Smooth muscle cell (in vitro differentiated cells): ENCODE measurements around the gene KCNQ2. TPM values are rescaled to one million over a fixed set of nuclear protein-coding genes. Genes with fewer than 3 reads are reported as not detected.

ENCODE experiments used
- DNase-seq: peaks from one replicate; lab custom pipeline; 2025; ENCODE audit not compliant: unreplicated experiment; lab: John Stamatoyannopoulos, UW
- H2AFZ ChIP-seq: fragments of 200-600 bp; sonication (generic); 2 replicates; pipeline ENCODE4 v1.6.0; 2016; ENCODE audit warnings: antibody characterized with exemption, low read depth, mild to moderate bottlenecking
- H3F3A ChIP-seq: fragments of 200-600 bp; sonication (generic); 2 replicates; pipeline ENCODE4 v1.6.0; 2017; ENCODE audit warnings: antibody characterized with exemption, low read depth
- H3K27ac ChIP-seq: fragments of 200-600 bp; sonication (generic); 2 replicates; pipeline ENCODE4 v1.5.1; 2016; ENCODE audit warnings: low read depth, mild to moderate bottlenecking
- H3K27me3 ChIP-seq: fragments of 200-600 bp; sonication (generic); 2 replicates; pipeline ENCODE4 v1.6.1; 2016; ENCODE audit warnings: low read depth, mild to moderate bottlenecking
- H3K36me3 ChIP-seq: fragments of 200-600 bp; sonication (generic); 2 replicates; pipeline ENCODE4 v1.5.1; 2016; ENCODE audit warnings: low read depth
- H3K4me1 ChIP-seq: fragments of 200-600 bp; sonication (generic); 2 replicates; pipeline ENCODE4 v1.5.1; 2016; ENCODE audit warnings: low read depth
- H3K4me2 ChIP-seq: fragments of 200-600 bp; sonication (generic); 2 replicates; pipeline ENCODE4 v1.6.0; 2016; ENCODE audit warnings: mild to moderate bottlenecking
- H3K4me3 ChIP-seq: fragments of 200-600 bp; sonication (generic); 2 replicates; pipeline ENCODE4 v1.5.1; 2016; ENCODE audit warnings: mild to moderate bottlenecking
- H3K79me2 ChIP-seq: fragments of 200-600 bp; sonication (generic); 2 replicates; pipeline ENCODE4 v1.6.0; 2016; ENCODE audit warnings: low read depth, mild to moderate bottlenecking
- H3K9ac ChIP-seq: fragments of 200-600 bp; sonication (generic); 2 replicates; pipeline ENCODE4 v1.6.0; 2016; ENCODE audit warnings: low read depth
- H3K9me3 ChIP-seq: fragments of 200-600 bp; sonication (generic); replicated peaks from 2 replicates; pipeline ENCODE4 v1.5.1; 2016; ENCODE audit warnings: low read depth
- H4K20me1 ChIP-seq: fragments of 200-600 bp; sonication (generic); 2 replicates; pipeline ENCODE4 v1.6.0; 2016; ENCODE audit warnings: low read depth
- CTCF ChIP-seq: fragments of 200-600 bp; sonication (generic); IDR thresholded peaks from 2 replicates; pipeline ENCODE4 v1.5.1; 2017; ENCODE audit warnings: borderline replicate concordance, mild to moderate bottlenecking, antibody characterized with exemption; ENCODE audit not compliant: insufficient read depth, poor library complexity, severe bottlenecking
- WGBS: methylation state at CpG from one replicate; pipeline ENCODE4 v1.1.7; 2016; ENCODE audit warnings: low lambda C conversion rate; 5-methylcytosine and 5-hydroxymethylcytosine counted together
- polyA plus RNA-seq: library from polyadenylated mRNA; unstranded; fragments of >200 nt; fragmentation: Nextera tagmentation; extraction: Ambion mirVana; gene quantifications from 2 replicates; pipeline ENCODE4 v1.2.1, GENCODE V29; 2016
- total RNA-seq: library from RNA; depleted of rRNA; stranded (reverse); fragments of >200 nt; gene quantifications from 2 replicates; pipeline ENCODE4 v1.2.3, GENCODE V29; 2014

The KCNQ2 gene
- total and polyA plus RNA-seq, 2 experiments from 2014 or later = 5.1 to 5.7 TPM

GRCh38 chr20:63427724-63428330, 44.6 kb downstream of the KCNQ2 start:
- Histone ChIP-seq H2AFZ (no peak overlapping the region), H4K20me1 (no peaks in the 10 kb centered on the region), H3K79me2 (no peaks in the 10 kb centered on the region), H3K4me2 (no peak overlapping the region), H3K27me3 (no peaks in the 10 kb centered on the region), H3K4me1 (no peaks in the 10 kb centered on the region), H3K4me3 (no peak overlapping the region), H3K9me3 (no peaks in the 10 kb centered on the region), H3K27ac (no peak overlapping the region), H3K9ac (no peak overlapping the region), H3K36me3 (no peaks in the 10 kb centered on the region), H3F3A (no peaks in the 10 kb centered on the region)
- TF ChIP-seq CTCF = no peak
- DNase-seq = no peak
- WGBS = 90% methylated on average over 20 of the region's 27 CpGs

GRCh38 chr20:63427206-63427605, 45.2 kb downstream of the KCNQ2 start:
- no peak overlapping the region for H3K27ac ChIP-seq
- H3K79me2 ChIP-seq = no peaks in the 10 kb centered on the region
- TF ChIP-seq CTCF = no peak
- no peak overlapping the region for H3K4me2 ChIP-seq
- H3K4me1 ChIP-seq = no peaks in the 10 kb centered on the region
- no peak overlapping the region for H2AFZ ChIP-seq
- no peaks in the 10 kb centered on the region for H3K36me3 ChIP-seq
- H3K27me3 ChIP-seq = no peaks in the 10 kb centered on the region
- no peaks in the 10 kb centered on the region for H4K20me1 ChIP-seq
- no peaks in the 10 kb centered on the region for H3K9me3 ChIP-seq
- no peak for DNase-seq
- H3F3A ChIP-seq = no peaks in the 10 kb centered on the region
- WGBS = 99% methylated on average over 16 of the region's 16 CpGs
- no peak overlapping the region for H3K9ac ChIP-seq
- no peak overlapping the region for H3K4me3 ChIP-seq

GRCh38 chr20:63425846-63426485, 46.5 kb downstream of the KCNQ2 start:
- no peak overlapping the region for H3K9ac ChIP-seq
- no peak overlapping the region for H2AFZ ChIP-seq
- H3K9me3 ChIP-seq = no peaks in the 10 kb centered on the region
- no peaks in the 10 kb centered on the region for H3K4me1 ChIP-seq
- TF ChIP-seq CTCF = no peak
- DNase-seq = no peak
- no peaks in the 10 kb centered on the region for H3K36me3 ChIP-seq
- no peaks in the 10 kb centered on the region for H3K79me2 ChIP-seq
- no peak overlapping the region for H3K4me2 ChIP-seq
- no peaks in the 10 kb centered on the region for H3F3A ChIP-seq
- WGBS = 94% methylated on average over 27 of the region's 27 CpGs
- H3K27ac ChIP-seq = no peak overlapping the region
- H3K27me3 ChIP-seq = no peaks in the 10 kb centered on the region
- H3K4me3 ChIP-seq = no peak overlapping the region
- no peaks in the 10 kb centered on the region for H4K20me1 ChIP-seq

- no peak for DNase-seq
- H3K27ac ChIP-seq = no peak overlapping the region
Observed at GRCh38 chr20:63424613-63425012, 47.8 kb downstream of the KCNQ2 start.

More at GRCh38 chr20:63424613-63425012, 47.8 kb downstream of the KCNQ2 start:
- no peak for TF ChIP-seq CTCF
- Histone ChIP-seq H3K79me2 (no peaks in the 10 kb centered on the region), H3K9me3 (no peaks in the 10 kb centered on the region), H3K36me3 (no peaks in the 10 kb centered on the region), H3K4me1 (no peaks in the 10 kb centered on the region), H3K4me2 (no peak overlapping the region), H4K20me1 (no peaks in the 10 kb centered on the region), H3K4me3 (no peak overlapping the region), H3F3A (no peaks in the 10 kb centered on the region), H2AFZ (no peak overlapping the region), H3K9ac (no peak overlapping the region), H3K27me3 (no peaks in the 10 kb centered on the region)
- WGBS = 93% methylated on average over 25 of the region's 25 CpGs
